ENCODE measurements around the gene C12orf76.
A peak's percentile ranks its signal among the peaks of the same experiment; 100 is the strongest.
"Not testable (repeated sequence)": the region's sequence is repeated elsewhere in the genome, so short reads cannot be mapped to it uniquely, and the experiment has no call there.

C12orf76 gene, protein sequence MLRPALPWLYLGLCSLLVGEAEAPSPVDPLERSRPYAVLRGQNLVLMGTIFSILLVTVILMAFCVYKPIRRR

DNA sequence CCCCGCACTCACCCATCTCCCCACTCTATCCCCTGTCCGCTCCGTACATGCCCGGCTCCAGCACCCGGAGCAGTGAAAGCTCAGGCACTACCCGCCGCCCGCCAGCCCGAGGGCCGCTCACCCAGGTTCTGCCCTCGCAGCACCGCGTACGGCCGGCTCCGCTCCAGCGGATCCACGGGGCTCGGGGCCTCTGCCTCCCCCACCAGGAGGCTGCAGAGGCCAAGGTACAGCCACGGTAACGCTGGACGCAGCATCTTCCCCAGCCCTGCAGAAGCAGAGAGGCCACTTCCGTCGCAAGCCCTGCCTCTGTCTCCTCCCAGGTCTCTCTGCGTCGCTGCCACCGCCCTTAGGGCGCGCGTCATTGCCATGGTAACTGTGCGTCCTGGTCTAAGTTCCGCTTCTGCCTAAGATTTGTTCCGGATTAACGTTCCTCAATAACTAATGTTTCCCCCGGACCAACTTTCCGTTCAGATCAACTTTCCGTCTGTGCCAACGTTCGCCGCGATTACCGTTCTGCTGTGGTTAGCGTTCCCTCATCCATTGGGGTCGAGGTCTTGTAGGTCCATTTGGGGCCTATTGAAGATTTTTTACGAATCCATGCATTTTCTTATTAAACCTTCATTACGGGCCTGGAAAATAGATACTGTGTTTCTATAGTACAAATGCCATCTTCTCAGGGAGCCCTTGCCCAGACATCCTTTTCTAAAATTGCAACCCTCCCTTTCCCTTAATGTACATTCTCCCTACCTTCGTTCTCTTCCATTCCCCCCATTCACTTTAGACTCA is at the start of gene C12orf76:
Gene C12orf76, minus strand, starts transcription at position 281 of the 786 bp plus-strand sequence. Its CDS starts 27 bp downstream, at position 254.
- DNase-seq (ENCODE audit: low spot score): peak; percentile 97

DNA sequence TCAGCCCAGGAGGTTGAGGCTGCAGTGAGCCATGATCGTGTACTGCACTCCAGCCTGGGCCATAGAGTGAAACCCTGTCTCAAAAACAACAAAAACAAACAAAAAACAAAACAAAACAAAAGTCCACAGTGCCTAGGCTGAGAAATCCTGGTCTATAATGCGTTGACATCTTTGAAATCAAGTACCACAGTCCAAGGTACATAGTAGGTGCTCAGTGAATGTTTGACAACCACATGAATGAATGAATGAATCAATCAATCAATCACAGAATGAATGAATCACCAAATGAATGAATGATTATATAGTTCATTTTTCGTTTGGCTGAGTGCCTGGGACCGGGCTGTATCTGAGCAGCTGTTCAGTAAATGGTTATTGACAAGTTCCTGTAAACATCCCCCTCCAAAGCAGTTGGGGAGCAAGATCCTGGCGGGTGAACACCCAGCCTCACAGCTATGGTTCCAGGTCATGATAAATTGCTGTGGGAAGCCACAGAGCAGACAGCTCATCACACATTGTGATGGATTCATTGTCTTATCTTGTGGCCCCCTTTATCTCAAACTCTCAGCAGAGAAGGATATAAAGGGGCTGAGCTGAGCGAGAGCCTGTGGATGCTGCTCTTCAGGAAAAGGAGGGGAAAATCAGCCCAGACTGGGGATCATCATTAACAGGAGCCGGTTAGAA is 45.4 kb upstream of the C12orf76 start:
- DNase-seq (ENCODE audit: low spot score): no peak

DNA sequence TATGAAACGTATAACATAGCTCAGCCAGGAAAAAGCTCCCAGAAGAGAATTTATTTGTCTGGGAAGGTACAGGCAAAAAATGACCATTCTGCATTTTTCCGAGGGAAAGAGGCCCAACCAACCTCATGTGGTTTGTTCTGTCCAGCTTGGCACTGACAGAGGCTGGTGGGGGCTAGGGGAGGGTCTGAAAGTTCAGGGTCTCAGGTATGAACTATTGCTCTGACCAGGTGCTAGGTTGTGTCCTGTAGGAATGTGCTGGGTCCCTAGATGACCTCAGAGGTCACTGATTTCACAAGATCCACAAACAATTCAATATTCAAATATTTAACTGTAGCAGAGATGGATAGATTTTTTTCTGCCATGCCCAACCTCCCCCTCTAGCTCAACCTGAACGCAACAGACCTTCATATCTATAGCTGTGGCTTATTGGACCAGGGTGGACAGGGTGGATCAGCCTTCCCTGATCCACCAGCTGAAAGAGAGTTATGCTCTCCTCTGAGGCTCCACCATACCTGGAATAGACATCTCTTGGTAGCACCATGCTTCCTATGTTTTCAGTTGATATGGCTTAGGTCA is 42.9 kb upstream of the C12orf76 start:
- no peak for DNase-seq (ENCODE audit: low spot score)

DNA sequence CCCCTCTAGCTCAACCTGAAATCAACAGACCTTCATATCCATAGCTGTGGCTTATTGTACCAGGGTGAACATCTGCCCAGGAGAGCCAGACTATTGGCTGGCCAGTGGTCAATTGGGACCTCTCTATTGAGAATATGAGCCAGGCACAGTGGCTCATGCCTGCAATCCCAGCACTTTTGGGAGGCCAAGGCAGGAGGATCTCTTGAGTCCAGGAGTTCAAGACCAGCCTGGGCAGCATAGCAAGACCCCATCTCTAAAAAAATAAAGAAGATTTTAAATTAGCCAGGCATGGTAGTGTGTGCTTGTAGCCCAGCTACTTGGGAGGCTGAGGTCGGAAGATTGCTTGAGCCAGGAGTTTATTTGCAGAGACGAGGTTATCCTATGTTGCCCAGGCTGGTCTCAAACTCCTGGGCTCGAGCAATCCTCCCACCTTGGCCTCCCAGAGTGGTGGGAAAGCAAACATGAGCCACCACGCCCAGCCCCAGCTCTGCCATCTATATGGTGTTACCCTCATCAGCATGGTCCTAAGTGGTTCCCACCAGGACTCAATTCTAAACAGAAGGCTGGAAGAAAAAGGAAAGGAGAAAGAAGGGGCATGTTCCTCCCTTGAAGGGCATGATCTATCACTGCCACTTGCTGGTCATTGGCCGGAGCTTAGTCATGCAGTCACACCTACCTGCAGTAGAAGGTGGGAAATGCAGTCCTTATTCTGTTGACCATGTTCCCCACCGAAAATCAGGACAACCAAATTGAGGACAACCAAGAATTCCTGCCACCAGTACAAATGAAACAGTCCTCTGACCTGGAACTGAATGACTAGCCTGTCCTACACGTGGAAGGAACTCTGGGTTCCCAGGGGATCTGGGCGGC is 42.2 kb upstream of the C12orf76 start:
- no peak for DNase-seq (ENCODE audit: low spot score)

DNA sequence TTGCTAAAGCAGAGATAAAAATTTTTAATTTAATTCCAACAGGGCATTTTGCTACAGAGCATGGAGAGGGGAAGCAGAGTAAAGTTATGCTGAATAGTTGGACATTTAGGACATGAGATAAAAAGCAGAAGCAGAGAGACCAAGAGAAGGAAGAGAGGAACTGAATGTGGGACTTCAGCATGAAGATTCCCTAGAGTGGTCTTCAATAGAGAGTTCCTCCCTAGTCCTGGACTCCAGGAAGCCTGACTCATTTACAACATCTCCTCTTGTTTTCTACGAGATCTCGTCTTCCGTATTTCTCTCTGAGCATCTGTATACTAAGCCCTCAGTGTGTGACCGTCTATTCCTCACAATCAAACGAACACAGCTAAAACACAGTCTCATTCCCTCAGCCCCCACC is 40.6 kb upstream of the C12orf76 start:
- peak; percentile 55 for DNase-seq (ENCODE audit: low spot score)

- DNase-seq (ENCODE audit: low spot score): peak; percentile 48
These were observed 39.9 kb upstream of the C12orf76 start for GRCh38 chr12:110088216-110088615.

DNA sequence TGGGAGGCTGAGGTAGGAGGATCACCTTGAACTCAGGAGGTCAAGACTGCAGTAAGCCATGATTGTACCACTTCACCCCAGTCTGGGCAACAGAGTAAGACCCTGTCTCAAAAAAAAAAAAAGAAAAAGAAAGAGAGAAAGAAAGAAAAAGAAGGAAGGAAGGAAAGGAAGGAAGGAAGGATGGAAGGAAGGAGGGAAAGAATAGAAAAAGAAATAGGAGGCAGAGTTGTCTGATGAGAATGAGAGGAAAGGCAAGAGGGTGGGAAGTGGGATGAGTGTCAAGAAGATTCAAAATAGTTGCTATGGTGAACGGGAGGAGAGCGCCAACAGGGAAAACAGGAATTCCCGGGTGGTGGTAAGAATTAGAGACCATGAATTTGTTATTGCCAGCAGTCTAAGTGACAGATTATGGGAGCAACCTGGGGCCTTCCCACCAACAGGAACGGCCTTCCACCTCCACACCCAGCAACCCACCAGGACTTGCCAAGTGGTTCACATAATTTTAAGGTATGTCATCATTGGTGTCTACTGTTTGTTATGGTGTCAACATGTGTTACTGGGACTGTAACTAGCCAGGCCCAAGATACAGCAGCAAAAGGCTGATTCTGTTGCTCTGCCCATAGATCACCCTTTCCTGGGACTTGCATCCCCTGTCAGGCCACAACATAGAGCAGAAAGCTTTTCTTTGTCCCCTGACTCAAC is 36.1 kb upstream of the C12orf76 start:
- no peak for DNase-seq (ENCODE audit: low spot score)

DNA sequence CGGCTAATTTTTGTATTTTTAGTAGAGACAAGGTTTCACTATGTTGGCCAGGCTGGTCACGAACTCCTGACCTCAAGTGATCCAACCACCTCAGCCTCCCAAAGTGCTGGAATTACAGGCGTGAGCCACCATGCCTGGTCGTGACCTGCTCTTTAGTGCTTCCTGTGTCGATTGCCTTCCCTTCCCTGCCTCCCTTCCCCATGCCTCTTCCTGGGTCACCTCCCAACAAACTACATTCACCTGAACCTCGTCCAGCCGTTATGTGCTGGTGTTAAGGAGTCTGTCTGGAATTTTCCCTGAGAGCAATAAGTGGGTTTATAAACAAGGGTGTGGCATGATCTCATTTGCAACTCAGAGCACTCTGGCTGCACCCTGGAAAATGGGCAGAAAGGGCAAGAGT is 32.1 kb upstream of the C12orf76 start:
- no peak for DNase-seq (ENCODE audit: low spot score)

- DNase-seq (ENCODE audit: low spot score): peak; percentile 98
These were observed 31.4 kb upstream of the C12orf76 start for GRCh38 chr12:110079477-110080400.

DNA sequence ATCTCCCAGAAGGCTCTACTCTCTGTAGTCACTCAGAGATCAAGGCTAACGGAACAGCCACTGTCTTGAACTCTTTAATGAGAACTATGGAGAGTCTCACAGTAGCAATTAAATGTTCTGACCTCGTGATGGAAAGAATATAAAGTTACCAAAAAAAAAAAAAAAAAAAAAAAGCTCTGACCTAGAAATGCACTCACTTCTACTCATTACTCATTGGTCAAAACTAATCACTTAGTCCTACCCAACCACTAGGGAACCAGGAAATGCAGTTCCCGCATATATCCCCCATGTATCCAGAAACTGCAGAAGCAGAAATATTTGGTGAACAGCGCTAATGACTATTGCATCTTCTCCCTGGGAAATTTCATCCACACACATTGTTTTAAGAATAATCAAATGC is 29.5 kb upstream of the C12orf76 start:
- DNase-seq (ENCODE audit: low spot score): no peak

GRCh38 chr12:110075880-110076279 is 27.6 kb upstream of the C12orf76 start:
- DNase-seq (ENCODE audit: low spot score): no peak

- peak; percentile 73 for DNase-seq (ENCODE audit: low spot score)
These were observed 25.8 kb upstream of the C12orf76 start for GRCh38 chr12:110074089-110074488.

GRCh38 chr12:110073049-110073831 is 24.9 kb upstream of the C12orf76 start:
- DNase-seq (ENCODE audit: low spot score): peak; percentile 99

DNA sequence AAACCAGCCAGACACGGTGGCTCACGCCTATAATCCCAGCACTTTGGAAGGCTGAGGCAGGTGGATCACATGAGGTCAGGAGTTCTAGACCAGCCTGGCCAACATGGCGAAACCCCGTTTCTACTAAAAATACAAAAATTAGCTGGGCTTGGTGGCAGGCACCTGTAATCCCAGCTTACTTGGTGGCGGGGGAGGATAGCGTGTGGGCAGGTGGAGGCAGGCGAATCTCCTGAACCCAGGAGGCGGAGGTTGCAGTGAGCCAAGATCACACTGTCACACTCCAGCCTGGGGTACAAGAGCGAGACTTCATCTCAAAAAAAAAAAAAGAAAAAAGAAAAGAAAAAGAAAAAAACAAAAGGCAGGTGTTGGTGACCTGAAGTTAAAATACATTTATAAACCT is 24.3 kb upstream of the C12orf76 start:
- not testable (repeated sequence) for DNase-seq (ENCODE audit: low spot score)

- DNase-seq (ENCODE audit: low spot score): no peak
These were observed 23.6 kb upstream of the C12orf76 start for GRCh38 chr12:110071967-110072366.

DNA sequence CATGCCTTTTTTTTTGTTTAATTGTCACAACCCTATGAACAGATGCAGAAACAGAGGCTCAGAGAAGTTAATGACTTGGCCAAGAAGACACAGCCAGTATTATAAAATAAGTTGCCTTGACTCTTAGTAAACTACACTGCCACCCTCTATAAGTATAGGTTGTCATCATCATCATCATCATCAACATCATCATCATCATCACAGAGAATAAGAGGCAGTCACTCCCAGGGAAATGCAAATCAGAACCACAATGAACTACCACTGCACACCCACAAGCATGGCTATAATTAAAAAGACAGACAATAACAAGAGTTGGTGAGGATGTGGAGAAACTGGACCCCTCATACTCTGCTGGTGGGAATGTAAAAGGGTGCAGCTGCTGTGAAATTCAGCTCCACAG is 23.2 kb upstream of the C12orf76 start:
- no peak for DNase-seq (ENCODE audit: low spot score)

DNA sequence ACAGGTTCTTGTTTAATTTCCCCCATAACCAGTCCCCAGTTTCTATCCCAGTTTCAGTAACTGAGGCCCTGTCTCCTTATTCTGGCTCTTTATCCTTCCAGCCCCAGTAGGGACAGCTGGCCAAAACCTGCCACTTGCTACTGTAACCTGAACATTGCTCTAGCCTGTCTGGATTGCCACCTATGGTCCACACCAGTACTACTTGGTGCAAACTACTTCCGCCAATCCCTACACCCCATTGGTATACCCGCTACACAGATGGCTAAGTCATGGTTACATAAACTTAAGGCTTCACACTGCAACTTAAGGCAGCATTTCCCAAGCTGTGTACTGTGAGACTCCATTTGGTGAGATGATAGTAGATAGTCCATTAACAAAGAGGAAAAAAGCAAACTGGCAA is 20.3 kb upstream of the C12orf76 start:
- DNase-seq (ENCODE audit: low spot score): no peak

- not testable (repeated sequence) for DNase-seq (ENCODE audit: low spot score)
These were observed 19.8 kb upstream of the C12orf76 start for GRCh38 chr12:110068115-110068514.

GRCh38 chr12:110067531-110067930 is 19.2 kb upstream of the C12orf76 start:
- no peak for DNase-seq (ENCODE audit: low spot score)

Measured in globus pallidus (tissue), 1 donor.